ENCODE data around the gene ARHGAP32.

GRCh38 chr11:129061492-129062230, 130.5 kb downstream of the ARHGAP32 start:
- TF ChIP-seq, protein P1, sequence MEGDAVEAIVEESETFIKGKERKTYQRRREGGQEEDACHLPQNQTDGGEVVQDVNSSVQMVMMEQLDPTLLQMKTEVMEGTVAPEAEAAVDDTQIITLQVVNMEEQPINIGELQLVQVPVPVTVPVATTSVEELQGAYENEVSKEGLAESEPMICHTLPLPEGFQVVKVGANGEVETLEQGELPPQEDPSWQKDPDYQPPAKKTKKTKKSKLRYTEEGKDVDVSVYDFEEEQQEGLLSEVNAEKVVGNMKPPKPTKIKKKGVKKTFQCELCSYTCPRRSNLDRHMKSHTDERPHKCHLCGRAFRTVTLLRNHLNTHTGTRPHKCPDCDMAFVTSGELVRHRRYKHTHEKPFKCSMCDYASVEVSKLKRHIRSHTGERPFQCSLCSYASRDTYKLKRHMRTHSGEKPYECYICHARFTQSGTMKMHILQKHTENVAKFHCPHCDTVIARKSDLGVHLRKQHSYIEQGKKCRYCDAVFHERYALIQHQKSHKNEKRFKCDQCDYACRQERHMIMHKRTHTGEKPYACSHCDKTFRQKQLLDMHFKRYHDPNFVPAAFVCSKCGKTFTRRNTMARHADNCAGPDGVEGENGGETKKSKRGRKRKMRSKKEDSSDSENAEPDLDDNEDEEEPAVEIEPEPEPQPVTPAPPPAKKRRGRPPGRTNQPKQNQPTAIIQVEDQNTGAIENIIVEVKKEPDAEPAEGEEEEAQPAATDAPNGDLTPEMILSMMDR (IDR thresholded peaks at IDR 0.05 in 2 of 3, conservative IDR thresholded peaks at IDR 0.05 in 1 of 3; ENCODE audit: borderline replicate concordance in 1 of 3, insufficient read depth in 1 of 3, low read depth in 2 of 3, low read length in 2 of 3), result no peak
- TF ChIP-seq SP1 (IDR thresholded peaks at IDR 0.05; ENCODE audit: low read depth) (peak; percentile 89), EZH2phosphoT487 (IDR thresholded peaks at IDR 0.05; ENCODE audit: borderline replicate concordance) (no peak), SRF (IDR thresholded peaks at IDR 0.05; ENCODE audit: low read depth) (no peak), JUND (IDR thresholded peaks at IDR 0.05) (peak; percentile 96), ZBTB33 (IDR thresholded peaks at IDR 0.05; ENCODE audit: extremely low read depth, insufficient replicate concordance, low read length) (no peak), POLR2A (IDR thresholded peaks at IDR 0.05; ENCODE audit: borderline replicate concordance, extremely low read depth, insufficient read depth, insufficient read length) (no peak), CEBPB (IDR thresholded peaks at IDR 0.05; ENCODE audit: low read depth) (peak; percentile 13; the same call in 1 of the 2 replicates), ELF1 (IDR thresholded peaks at IDR 0.05; ENCODE audit: borderline replicate concordance, low read depth) (no peak)
